ENCODE data around the gene PTH2R.
"Not testable (repeated sequence)": the region's sequence is repeated elsewhere in the genome, so short reads cannot be mapped to it uniquely, and the experiment has no call there.

The PTH2R gene

DNA sequence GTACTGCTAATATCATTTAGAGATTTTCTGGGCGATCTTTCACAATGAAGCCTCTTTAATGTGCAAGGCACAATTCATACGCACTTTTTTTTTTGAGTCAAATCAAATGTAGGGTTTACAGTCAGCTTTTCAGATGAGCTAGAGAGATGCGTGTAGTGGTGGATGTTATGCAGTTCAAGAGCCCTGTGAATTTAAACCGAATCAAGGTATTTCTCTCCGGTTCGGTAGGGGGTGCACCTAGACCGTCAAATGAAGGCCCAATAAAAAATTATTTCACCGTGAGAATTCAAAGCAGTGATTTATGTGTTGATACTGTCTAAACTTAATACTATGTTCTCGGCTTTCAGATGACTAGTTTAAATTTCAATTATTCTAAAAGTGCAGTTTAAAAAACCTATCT, 1.1 kb downstream of the PTH2R start:
- peak overlapping the region; percentile 62 for H3K4me3 ChIP-seq (ENCODE audit: low read depth, low read length)
- H3K36me3 ChIP-seq (ENCODE audit: control insufficient read depth, insufficient read depth, low read length), result no peaks in the 10 kb centered on the region
- H3K4me1 ChIP-seq (ENCODE audit: control insufficient read depth, insufficient read depth, low read length), result no peaks in the 10 kb centered on the region
- H3K9ac ChIP-seq (ENCODE audit: low read depth, low read length), result no peak overlapping the region
- H3K27me3 ChIP-seq (ENCODE audit: control insufficient read depth, insufficient read depth, low read length), result peaks cover 43% of the 10 kb centered on the region
- no peaks in the 10 kb centered on the region for H3K9me3 ChIP-seq (ENCODE audit: control insufficient read depth, insufficient read depth, low read length)

DNA sequence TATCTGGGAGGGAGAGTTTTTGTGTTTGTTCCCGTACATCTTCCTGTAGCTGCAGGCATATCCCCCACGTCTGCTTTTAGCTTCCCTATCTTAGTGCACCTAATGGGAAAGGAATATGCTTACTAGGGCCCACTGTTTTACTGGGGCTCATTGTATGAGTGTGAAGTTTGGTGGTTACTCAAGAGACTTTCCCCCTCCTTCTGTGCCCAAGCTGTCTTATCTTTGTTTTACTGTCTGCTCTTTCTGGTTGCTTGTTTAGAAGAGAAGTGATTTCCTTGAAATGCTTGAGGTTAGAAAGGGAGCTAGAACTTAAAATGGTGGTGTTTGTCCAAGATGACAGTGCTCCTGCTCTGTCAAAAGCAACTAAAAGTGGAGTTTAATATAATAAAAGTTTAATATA, 7.3 kb downstream of the PTH2R start:
- no peaks in the 10 kb centered on the region for H3K27me3 ChIP-seq (ENCODE audit: control insufficient read depth, insufficient read depth, low read length)
- no peak overlapping the region for H3K4me3 ChIP-seq (ENCODE audit: low read depth, low read length)
- no peak overlapping the region for H3K9ac ChIP-seq (ENCODE audit: low read depth, low read length)
- H3K9me3 ChIP-seq (ENCODE audit: control insufficient read depth, insufficient read depth, low read length), result no peaks in the 10 kb centered on the region
- no peaks in the 10 kb centered on the region for H3K4me1 ChIP-seq (ENCODE audit: control insufficient read depth, insufficient read depth, low read length)
- no peaks in the 10 kb centered on the region for H3K36me3 ChIP-seq (ENCODE audit: control insufficient read depth, insufficient read depth, low read length)

GRCh38 chr2:208415255-208415654, 8.7 kb downstream of the PTH2R start:
- Histone ChIP-seq H3K27me3 (ENCODE audit: control insufficient read depth, insufficient read depth, low read length) (no peaks in the 10 kb centered on the region), H3K4me3 (ENCODE audit: low read depth, low read length) (no peak overlapping the region), H3K4me1 (ENCODE audit: control insufficient read depth, insufficient read depth, low read length) (no peaks in the 10 kb centered on the region), H3K36me3 (ENCODE audit: control insufficient read depth, insufficient read depth, low read length) (no peaks in the 10 kb centered on the region), H3K9me3 (ENCODE audit: control insufficient read depth, insufficient read depth, low read length) (no peaks in the 10 kb centered on the region), H3K9ac (ENCODE audit: low read depth, low read length) (no peak overlapping the region)

- no peaks in the 10 kb centered on the region for H3K27me3 ChIP-seq (ENCODE audit: control insufficient read depth, insufficient read depth, low read length)
- no peak overlapping the region for H3K4me3 ChIP-seq (ENCODE audit: low read depth, low read length)
- no peak overlapping the region for H3K9ac ChIP-seq (ENCODE audit: low read depth, low read length)
- H3K36me3 ChIP-seq (ENCODE audit: control insufficient read depth, insufficient read depth, low read length), result no peaks in the 10 kb centered on the region
- no peaks in the 10 kb centered on the region for H3K9me3 ChIP-seq (ENCODE audit: control insufficient read depth, insufficient read depth, low read length)
- H3K4me1 ChIP-seq (ENCODE audit: control insufficient read depth, insufficient read depth, low read length), result no peaks in the 10 kb centered on the region
These were observed 9.3 kb downstream of the PTH2R start for GRCh38 chr2:208415897-208416296.

DNA sequence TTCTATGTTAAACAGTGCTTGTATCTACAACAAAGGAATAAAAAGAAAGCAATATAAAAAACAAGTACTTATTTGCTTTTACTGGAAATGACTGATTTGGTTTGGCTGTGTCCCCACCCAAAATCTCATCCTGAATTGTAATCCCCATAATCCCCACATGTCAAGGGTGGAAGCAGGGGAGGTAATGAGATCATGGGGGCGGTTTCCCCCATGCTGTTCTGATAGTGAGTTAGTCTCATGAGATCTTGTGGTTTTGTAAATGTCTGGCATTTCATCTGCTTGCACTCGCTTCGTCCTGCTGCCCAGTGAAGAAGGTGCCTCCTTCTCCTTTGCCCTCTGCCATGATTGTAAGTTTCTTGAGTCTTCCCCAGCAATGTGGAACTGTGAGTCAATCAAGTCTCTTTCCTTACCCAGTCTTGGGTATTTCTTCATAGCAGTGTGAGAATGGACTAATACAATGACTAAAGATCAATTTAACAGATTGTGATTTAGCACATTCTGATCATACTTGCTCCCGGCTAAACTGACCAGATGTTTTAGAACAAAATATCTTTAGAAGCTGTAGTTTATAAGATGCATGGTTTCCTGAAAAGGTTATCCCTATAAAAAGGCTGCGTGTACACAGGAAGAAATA, 19.9 kb downstream of the PTH2R start:
- H3K27me3 ChIP-seq (ENCODE audit: control insufficient read depth, insufficient read depth, low read length), result no peaks in the 10 kb centered on the region
- no peaks in the 10 kb centered on the region for H3K36me3 ChIP-seq (ENCODE audit: control insufficient read depth, insufficient read depth, low read length)
- H3K9me3 ChIP-seq (ENCODE audit: control insufficient read depth, insufficient read depth, low read length), result no peaks in the 10 kb centered on the region
- H3K9ac ChIP-seq (ENCODE audit: low read depth, low read length), result no peak overlapping the region
- no peaks in the 10 kb centered on the region for H3K4me1 ChIP-seq (ENCODE audit: control insufficient read depth, insufficient read depth, low read length)
- no peak overlapping the region for H3K4me3 ChIP-seq (ENCODE audit: low read depth, low read length)

DNA sequence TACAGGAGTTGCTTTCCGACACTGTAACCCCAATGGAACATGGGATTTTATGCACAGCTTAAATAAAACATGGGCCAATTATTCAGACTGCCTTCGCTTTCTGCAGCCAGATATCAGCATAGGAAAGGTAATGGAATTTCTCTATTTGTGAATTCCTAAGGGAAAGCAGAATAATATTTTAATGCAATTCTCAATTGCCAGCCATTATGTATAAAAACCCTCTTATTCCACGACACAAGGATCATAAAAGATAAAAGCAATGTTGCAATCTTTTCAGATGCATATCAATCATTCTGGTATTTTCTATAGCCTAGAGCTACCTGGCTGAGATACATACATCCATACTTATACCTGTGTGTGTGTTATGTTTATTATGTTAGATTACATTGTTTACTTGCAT, 31.2 kb downstream of the PTH2R start:
- H3K9ac ChIP-seq (ENCODE audit: low read depth, low read length), result no peak overlapping the region
- H3K27me3 ChIP-seq (ENCODE audit: control insufficient read depth, insufficient read depth, low read length), result no peaks in the 10 kb centered on the region
- H3K36me3 ChIP-seq (ENCODE audit: control insufficient read depth, insufficient read depth, low read length), result no peaks in the 10 kb centered on the region
- no peaks in the 10 kb centered on the region for H3K9me3 ChIP-seq (ENCODE audit: control insufficient read depth, insufficient read depth, low read length)
- no peaks in the 10 kb centered on the region for H3K4me1 ChIP-seq (ENCODE audit: control insufficient read depth, insufficient read depth, low read length)
- H3K4me3 ChIP-seq (ENCODE audit: low read depth, low read length), result no peak overlapping the region

DNA sequence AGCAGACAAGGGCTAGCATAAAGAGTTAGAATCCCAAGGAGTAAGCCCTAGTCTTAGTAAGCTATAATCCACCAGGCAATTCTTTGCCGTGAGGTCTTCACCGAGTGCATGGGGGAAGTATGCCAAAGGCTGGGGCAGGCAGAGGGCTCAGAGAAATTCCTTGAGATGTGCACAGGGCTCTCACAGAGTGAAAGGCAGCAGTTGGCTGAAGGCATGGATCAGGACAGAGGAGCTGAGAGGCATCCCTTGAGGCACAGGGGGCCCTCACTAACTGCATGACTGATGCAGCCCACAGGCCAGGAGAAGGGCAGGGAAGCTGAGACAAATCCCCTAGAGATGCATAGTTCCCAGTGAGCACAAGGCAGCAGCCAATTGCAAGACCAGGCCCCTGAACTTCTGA, 34.1 kb downstream of the PTH2R start:
- H3K27me3 ChIP-seq (ENCODE audit: control insufficient read depth, insufficient read depth, low read length), result no peaks in the 10 kb centered on the region
- no peak overlapping the region for H3K4me3 ChIP-seq (ENCODE audit: low read depth, low read length)
- no peak overlapping the region for H3K9ac ChIP-seq (ENCODE audit: low read depth, low read length)
- no peaks in the 10 kb centered on the region for H3K9me3 ChIP-seq (ENCODE audit: control insufficient read depth, insufficient read depth, low read length)
- H3K36me3 ChIP-seq (ENCODE audit: control insufficient read depth, insufficient read depth, low read length), result no peaks in the 10 kb centered on the region
- no peaks in the 10 kb centered on the region for H3K4me1 ChIP-seq (ENCODE audit: control insufficient read depth, insufficient read depth, low read length)

DNA sequence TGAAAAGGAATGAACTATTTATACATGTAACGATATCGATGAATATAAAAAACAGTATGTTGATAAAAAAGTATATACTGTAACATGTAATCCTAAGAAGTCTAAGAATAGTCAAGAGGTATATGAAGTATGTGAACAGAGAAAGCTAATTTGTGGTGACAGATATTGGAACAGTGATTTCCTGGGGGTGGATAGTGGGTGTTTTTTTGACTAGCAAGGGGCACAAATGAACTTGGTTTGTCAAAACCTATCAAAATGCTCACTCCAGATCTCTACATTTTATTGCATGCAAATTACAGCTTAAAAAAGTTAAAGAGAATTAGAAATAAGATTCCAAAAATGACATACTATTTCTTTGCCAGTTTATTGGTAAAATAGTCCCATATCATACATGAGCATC, 35.4 kb downstream of the PTH2R start:
- no peaks in the 10 kb centered on the region for H3K4me1 ChIP-seq (ENCODE audit: control insufficient read depth, insufficient read depth, low read length)
- no peaks in the 10 kb centered on the region for H3K27me3 ChIP-seq (ENCODE audit: control insufficient read depth, insufficient read depth, low read length)
- no peak overlapping the region for H3K9ac ChIP-seq (ENCODE audit: low read depth, low read length)
- H3K4me3 ChIP-seq (ENCODE audit: low read depth, low read length), result no peak overlapping the region
- H3K36me3 ChIP-seq (ENCODE audit: control insufficient read depth, insufficient read depth, low read length), result no peaks in the 10 kb centered on the region
- no peaks in the 10 kb centered on the region for H3K9me3 ChIP-seq (ENCODE audit: control insufficient read depth, insufficient read depth, low read length)

DNA sequence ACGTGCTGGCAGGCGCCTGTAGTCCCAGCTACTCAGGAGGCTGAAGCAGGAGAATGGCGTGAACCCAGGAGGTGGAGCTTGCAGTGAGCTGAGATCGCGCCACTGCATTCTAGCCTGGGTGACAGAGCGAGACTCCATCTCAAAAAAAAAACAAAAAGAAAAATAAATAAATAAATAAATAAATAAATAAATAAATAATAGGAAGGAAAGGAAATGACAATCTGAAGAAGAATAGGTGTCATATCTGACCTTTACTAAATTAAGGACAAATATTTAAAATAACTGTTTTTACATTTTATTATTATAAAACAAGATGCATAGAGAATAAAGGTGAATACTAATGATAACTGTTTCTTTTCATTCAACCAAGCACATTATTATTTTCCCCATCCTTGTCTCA, 40.9 kb downstream of the PTH2R start:
- H3K4me3 ChIP-seq (ENCODE audit: low read depth, low read length); H3K9me3 ChIP-seq (ENCODE audit: control insufficient read depth, insufficient read depth, low read length); H3K36me3 ChIP-seq (ENCODE audit: control insufficient read depth, insufficient read depth, low read length); H3K9ac ChIP-seq (ENCODE audit: low read depth, low read length); H3K27me3 ChIP-seq (ENCODE audit: control insufficient read depth, insufficient read depth, low read length); H3K4me1 ChIP-seq (ENCODE audit: control insufficient read depth, insufficient read depth, low read length): not testable (repeated sequence)

GRCh38 chr2:208451061-208451460, 44.5 kb downstream of the PTH2R start:
- no peak overlapping the region for H3K4me3 ChIP-seq (ENCODE audit: low read depth, low read length)
- no peaks in the 10 kb centered on the region for H3K36me3 ChIP-seq (ENCODE audit: control insufficient read depth, insufficient read depth, low read length)
- no peaks in the 10 kb centered on the region for H3K9me3 ChIP-seq (ENCODE audit: control insufficient read depth, insufficient read depth, low read length)
- peaks cover 2% of the 10 kb centered on the region for H3K4me1 ChIP-seq (ENCODE audit: control insufficient read depth, insufficient read depth, low read length)
- H3K27me3 ChIP-seq (ENCODE audit: control insufficient read depth, insufficient read depth, low read length), result no peaks in the 10 kb centered on the region
- no peak overlapping the region for H3K9ac ChIP-seq (ENCODE audit: low read depth, low read length)

- Histone ChIP-seq H3K9me3 (ENCODE audit: control insufficient read depth, insufficient read depth, low read length) (no peaks in the 10 kb centered on the region), H3K27me3 (ENCODE audit: control insufficient read depth, insufficient read depth, low read length) (no peaks in the 10 kb centered on the region), H3K9ac (ENCODE audit: low read depth, low read length) (no peak overlapping the region), H3K36me3 (ENCODE audit: control insufficient read depth, insufficient read depth, low read length) (no peaks in the 10 kb centered on the region), H3K4me1 (ENCODE audit: control insufficient read depth, insufficient read depth, low read length) (peaks cover 2% of the 10 kb centered on the region), H3K4me3 (ENCODE audit: low read depth, low read length) (no peak overlapping the region)
These were observed 48.3 kb downstream of the PTH2R start for GRCh38 chr2:208454861-208455260.

DNA sequence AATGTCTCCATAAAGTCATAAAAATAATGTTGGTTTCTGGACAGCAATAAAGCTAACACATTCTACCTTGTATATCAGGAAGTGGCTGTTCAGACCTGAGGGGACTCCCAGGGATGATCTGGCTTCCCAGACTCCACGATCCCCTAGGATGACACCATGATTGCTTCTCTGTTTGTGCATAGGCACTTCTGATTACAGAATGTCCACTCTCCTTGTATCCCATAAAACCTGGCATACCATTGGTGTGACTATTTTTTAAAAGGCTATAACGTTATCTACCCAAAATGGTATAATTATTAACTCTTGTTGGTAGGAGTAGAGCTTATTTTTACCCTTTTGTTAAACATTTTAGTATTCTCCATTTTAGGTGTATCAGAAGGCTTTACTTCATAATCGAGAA, 57.1 kb downstream of the PTH2R start:
- no peaks in the 10 kb centered on the region for H3K4me1 ChIP-seq (ENCODE audit: control insufficient read depth, insufficient read depth, low read length)
- H3K9ac ChIP-seq (ENCODE audit: low read depth, low read length), result no peak overlapping the region
- H3K9me3 ChIP-seq (ENCODE audit: control insufficient read depth, insufficient read depth, low read length), result no peaks in the 10 kb centered on the region
- H3K4me3 ChIP-seq (ENCODE audit: low read depth, low read length), result no peak overlapping the region
- peaks cover 22% of the 10 kb centered on the region for H3K27me3 ChIP-seq (ENCODE audit: control insufficient read depth, insufficient read depth, low read length)
- no peaks in the 10 kb centered on the region for H3K36me3 ChIP-seq (ENCODE audit: control insufficient read depth, insufficient read depth, low read length)

Measured in iPS-15b (cell line).